ENCODE results near the gene ELMOD1.

DNA sequence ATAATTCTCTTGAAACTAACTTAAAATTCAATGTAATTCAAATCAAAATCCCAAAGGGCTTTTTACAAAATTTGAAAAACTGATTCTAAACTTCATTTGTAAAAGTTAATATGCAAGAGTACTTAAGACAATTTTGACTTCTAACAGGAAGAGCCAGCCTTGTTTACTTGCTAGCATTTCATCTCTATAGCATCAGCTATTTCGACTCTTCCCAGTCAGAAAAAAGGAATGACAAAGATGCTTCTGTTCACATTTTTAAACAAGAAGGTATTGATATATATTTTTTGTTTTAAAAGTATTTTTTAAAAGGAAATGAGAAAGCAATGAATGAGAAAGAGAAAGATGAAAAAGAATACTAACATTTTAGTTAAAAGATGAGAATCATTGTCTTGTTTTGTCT, 104.5 kb downstream of the ELMOD1 start:
- TF ChIP-seq REST (IDR thresholded peaks at IDR 0.05) (no peak), CTCF (IDR thresholded peaks at IDR 0.05; ENCODE audit: low read depth, low read length, missing input control) (no peak), TAF1 (conservative IDR thresholded peaks at IDR 0.05) (no peak), YY1 (IDR thresholded peaks at IDR 0.05) (no peak), JUND (IDR thresholded peaks at IDR 0.05) (no peak), RXRA (IDR thresholded peaks at IDR 0.05) (no peak), MAX (IDR thresholded peaks at IDR 0.05) (no peak), SP1 (IDR thresholded peaks at IDR 0.05) (no peak), EGR1 (IDR thresholded peaks at IDR 0.05; ENCODE audit: low read depth in 2 of 2) (no peak)
